ENCODE results near the gene COL6A6.

COL6A6 gene

DNA sequence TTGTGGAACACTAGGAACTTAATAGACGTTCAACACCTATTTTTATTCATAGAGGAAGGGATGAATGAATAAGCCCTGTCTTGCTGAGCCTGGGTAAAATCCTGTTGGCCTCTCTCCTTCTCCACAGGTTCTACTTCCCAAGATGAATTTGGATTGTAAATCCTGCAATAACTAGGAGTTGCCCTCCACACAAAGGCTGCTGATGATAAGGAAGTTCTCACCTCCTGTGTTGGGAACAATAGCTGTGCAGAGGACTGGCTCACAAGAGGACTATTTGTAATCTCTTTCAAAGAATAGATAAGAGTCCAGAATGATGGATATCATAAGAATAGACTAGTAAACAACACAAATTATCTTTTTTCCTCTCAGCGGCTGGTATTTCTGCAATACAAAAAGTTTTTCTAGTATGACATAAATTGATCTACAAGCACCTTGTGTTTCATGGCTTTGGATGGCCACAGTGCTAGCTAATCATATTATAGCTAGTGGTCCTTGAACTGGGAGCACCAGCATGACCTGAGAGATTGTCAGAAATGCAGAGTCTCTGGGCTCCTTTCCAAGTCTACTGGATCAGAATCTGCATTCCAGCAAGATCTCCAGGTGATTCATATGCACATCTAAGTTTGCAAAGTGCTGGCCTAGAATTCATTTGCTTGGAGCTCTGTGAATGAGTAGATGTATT is 28.1 kb upstream of the COL6A6 start:
- TF ChIP-seq EZH2phosphoT487 (conservative IDR thresholded peaks at IDR 0.05; ENCODE audit: low read length): no peak
- TF ChIP-seq, protein P1, sequence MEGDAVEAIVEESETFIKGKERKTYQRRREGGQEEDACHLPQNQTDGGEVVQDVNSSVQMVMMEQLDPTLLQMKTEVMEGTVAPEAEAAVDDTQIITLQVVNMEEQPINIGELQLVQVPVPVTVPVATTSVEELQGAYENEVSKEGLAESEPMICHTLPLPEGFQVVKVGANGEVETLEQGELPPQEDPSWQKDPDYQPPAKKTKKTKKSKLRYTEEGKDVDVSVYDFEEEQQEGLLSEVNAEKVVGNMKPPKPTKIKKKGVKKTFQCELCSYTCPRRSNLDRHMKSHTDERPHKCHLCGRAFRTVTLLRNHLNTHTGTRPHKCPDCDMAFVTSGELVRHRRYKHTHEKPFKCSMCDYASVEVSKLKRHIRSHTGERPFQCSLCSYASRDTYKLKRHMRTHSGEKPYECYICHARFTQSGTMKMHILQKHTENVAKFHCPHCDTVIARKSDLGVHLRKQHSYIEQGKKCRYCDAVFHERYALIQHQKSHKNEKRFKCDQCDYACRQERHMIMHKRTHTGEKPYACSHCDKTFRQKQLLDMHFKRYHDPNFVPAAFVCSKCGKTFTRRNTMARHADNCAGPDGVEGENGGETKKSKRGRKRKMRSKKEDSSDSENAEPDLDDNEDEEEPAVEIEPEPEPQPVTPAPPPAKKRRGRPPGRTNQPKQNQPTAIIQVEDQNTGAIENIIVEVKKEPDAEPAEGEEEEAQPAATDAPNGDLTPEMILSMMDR (IDR thresholded peaks at IDR 0.05; ENCODE audit: insufficient read depth, low read length, poor library complexity, severe bottlenecking): no peak
- H3K9me2 ChIP-seq (replicated peaks; ENCODE audit: insufficient read depth, low read length): no peaks in the 10 kb centered on the region

DNA sequence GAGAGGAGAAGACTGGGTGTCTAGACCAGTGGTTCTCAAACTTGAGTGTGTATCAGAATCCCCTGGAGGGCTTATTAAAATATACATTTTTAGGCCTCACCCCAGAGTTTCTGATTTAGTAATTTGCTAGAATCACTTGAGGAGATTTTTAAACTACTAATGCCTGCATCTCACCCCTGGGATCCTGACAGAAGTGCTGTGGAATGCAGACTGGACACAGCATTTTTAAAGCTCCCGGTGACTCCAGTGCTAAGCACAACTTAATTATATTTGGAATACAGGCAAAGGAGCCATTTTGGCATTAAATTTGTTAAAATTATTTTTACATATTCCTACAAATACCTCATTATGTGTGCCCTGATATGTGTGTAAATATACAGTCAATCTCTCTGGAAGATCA is 26.7 kb upstream of the COL6A6 start:
- Histone ChIP-seq H3K79me2 (ENCODE audit: insufficient read depth, low read length) (no peaks in the 10 kb centered on the region), H3K4me3 (ENCODE audit: insufficient read depth, low read length, poor library complexity, severe bottlenecking) (no peak overlapping the region), H3K27ac (ENCODE audit: low read depth, low read length) (no peak overlapping the region), H3K4me2 (ENCODE audit: low read depth, low read length, poor library complexity, severe bottlenecking) (no peak overlapping the region), H3K27me3 (ENCODE audit: low read length) (no peaks in the 10 kb centered on the region), H3K36me3 (ENCODE audit: low read length) (no peaks in the 10 kb centered on the region), H3F3A (ENCODE audit: insufficient read depth) (no peaks in the 10 kb centered on the region), H3K9ac (ENCODE audit: low read length) (no peak overlapping the region), H2AFZ (ENCODE audit: low read depth, low read length, severe bottlenecking) (no peak overlapping the region), H3K9me3 (ENCODE audit: insufficient read depth, low read length) (no peaks in the 10 kb centered on the region), H3K9me2 (replicated peaks; ENCODE audit: insufficient read depth, low read length) (no peaks in the 10 kb centered on the region), H4K20me1 (ENCODE audit: low read depth, low read length) (no peaks in the 10 kb centered on the region)
- TF ChIP-seq EZH2phosphoT487 (conservative IDR thresholded peaks at IDR 0.05; ENCODE audit: low read length): no peak
- TF ChIP-seq, protein P1 (IDR thresholded peaks at IDR 0.05; ENCODE audit: insufficient read depth, low read length, poor library complexity, severe bottlenecking): no peak

More for the DNA sequence above, 28.1 kb upstream of the COL6A6 start:
- no peak overlapping the region for H3K4me2 ChIP-seq (ENCODE audit: low read depth, low read length, poor library complexity, severe bottlenecking)
- H4K20me1 ChIP-seq (ENCODE audit: low read depth, low read length): no peaks in the 10 kb centered on the region
- H2AFZ ChIP-seq (ENCODE audit: low read depth, low read length, severe bottlenecking): no peak overlapping the region
- no peaks in the 10 kb centered on the region for H3K9me3 ChIP-seq (ENCODE audit: insufficient read depth, low read length)
- H3K9ac ChIP-seq (ENCODE audit: low read length): no peak overlapping the region
- H3K27ac ChIP-seq (ENCODE audit: low read depth, low read length): no peak overlapping the region
- H3K4me3 ChIP-seq (ENCODE audit: insufficient read depth, low read length, poor library complexity, severe bottlenecking): no peak overlapping the region
- no peaks in the 10 kb centered on the region for H3K27me3 ChIP-seq (ENCODE audit: low read length)
- no peaks in the 10 kb centered on the region for H3K79me2 ChIP-seq (ENCODE audit: insufficient read depth, low read length)
- H3F3A ChIP-seq (ENCODE audit: insufficient read depth): no peaks in the 10 kb centered on the region
- no peaks in the 10 kb centered on the region for H3K36me3 ChIP-seq (ENCODE audit: low read length)

DNA sequence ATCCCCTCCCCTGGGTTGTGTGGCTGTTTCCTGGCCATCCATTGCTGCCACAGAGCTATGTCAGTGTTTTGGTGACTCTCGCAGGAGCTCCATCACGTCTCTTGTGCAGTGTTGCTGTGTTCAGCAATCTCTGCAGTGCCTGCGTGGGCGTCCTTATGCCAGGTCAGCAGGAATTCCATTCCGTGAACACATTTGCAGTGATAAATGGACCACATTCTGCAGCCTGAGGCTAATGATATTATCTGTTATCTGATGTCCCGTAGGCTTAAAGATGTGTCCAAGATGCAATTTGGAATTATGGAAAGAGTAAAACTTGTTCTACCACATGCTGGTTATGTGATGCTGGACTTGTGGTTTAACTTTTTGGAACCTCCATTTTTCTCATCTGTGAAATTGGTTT is 25.5 kb upstream of the COL6A6 start:
- Histone ChIP-seq H4K20me1 (ENCODE audit: low read depth, low read length) (no peaks in the 10 kb centered on the region), H3K9me2 (replicated peaks; ENCODE audit: insufficient read depth, low read length) (no peaks in the 10 kb centered on the region), H3K27me3 (ENCODE audit: low read length) (no peaks in the 10 kb centered on the region), H3F3A (ENCODE audit: insufficient read depth) (no peaks in the 10 kb centered on the region), H3K9me3 (ENCODE audit: insufficient read depth, low read length) (no peaks in the 10 kb centered on the region), H3K9ac (ENCODE audit: low read length) (no peak overlapping the region), H2AFZ (ENCODE audit: low read depth, low read length, severe bottlenecking) (no peak overlapping the region), H3K27ac (ENCODE audit: low read depth, low read length) (no peak overlapping the region), H3K36me3 (ENCODE audit: low read length) (no peaks in the 10 kb centered on the region), H3K4me2 (ENCODE audit: low read depth, low read length, poor library complexity, severe bottlenecking) (no peak overlapping the region), H3K4me3 (ENCODE audit: insufficient read depth, low read length, poor library complexity, severe bottlenecking) (no peak overlapping the region), H3K79me2 (ENCODE audit: insufficient read depth, low read length) (no peaks in the 10 kb centered on the region)
- TF ChIP-seq, protein P1 (IDR thresholded peaks at IDR 0.05; ENCODE audit: insufficient read depth, low read length, poor library complexity, severe bottlenecking): no peak
- no peak for TF ChIP-seq EZH2phosphoT487 (conservative IDR thresholded peaks at IDR 0.05; ENCODE audit: low read length)

All from SU-DHL-6 (cell line).